T-helper 1 cell treated with Interleukin-12 subunit alpha and Interleukin-12 subunit beta and Interleukin-4 antibody, amounts not matched to agents 30 μg/mL and 1 μg/mL, for 36 hours (primary cell): ENCODE measurements around the gene RALBP1.
"Not testable (repeated sequence)": the region's sequence is repeated elsewhere in the genome, so short reads cannot be mapped to it uniquely, and the experiment has no call there.

Source experiments
- H3K27ac Mint-ChIP-seq: one replicate; pipeline ENCODE4 v1.8.0; 2021; ENCODE audit warnings: mild to moderate bottlenecking, mixed read lengths
- H3K27me3 Mint-ChIP-seq: one replicate; pipeline ENCODE4 v1.8.0; 2021; ENCODE audit warnings: low read depth, mixed read lengths
- H3K36me3 Mint-ChIP-seq: one replicate; pipeline ENCODE4 v1.8.0; 2021; ENCODE audit warnings: low read depth, mixed read lengths
- H3K4me1 Mint-ChIP-seq: one replicate; pipeline ENCODE4 v1.8.0; 2021; ENCODE audit warnings: low read depth, mixed read lengths
- H3K4me3 Mint-ChIP-seq: one replicate; pipeline ENCODE4 v1.8.0; 2021; ENCODE audit warnings: mild to moderate bottlenecking, moderate library complexity, mixed read lengths
- H3K9me3 Mint-ChIP-seq: one replicate; pipeline ENCODE4 v1.8.0; 2021; ENCODE audit warnings: mixed read lengths

The RALBP1 gene

DNA sequence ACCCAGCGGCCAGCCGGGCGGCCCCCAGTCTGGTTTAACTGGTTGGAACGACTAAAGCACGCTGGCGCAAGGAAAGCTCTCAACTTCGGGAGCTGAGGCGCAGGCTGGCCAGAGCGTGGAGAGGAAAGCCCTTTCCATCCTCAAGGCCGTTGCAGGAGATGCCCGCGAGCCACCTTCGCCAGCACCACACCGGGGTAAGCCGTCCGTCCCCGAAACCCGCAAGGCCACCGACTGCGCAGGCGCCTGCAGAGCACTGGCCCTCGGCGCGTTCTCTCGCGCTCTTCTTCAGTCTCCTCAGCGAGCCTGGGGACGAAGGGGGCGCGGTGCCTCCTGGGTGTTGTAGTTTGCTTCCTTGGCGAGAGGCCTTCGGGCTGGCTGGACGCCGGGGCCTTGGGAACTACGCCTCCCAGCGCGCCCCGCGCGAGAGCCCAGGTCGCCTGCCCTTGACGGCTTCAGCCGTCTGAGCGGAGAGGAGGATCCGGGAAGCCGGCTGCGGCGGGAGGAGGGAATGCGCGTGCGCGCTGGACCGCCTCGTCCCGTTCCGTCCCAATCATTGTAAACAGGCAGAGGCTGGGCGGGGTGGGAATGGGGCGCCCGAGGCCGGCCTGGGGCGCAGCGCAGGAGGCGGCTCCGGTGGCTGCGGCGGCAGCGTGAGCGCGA, at the start of gene RALBP1:
TSS of gene RALBP1 (plus strand) at position 531 of the 660 bp plus-strand sequence. CDS start 37,533 bp downstream, outside the sequence.
- Mint-ChIP-seq H3K9me3 (no peaks in the 10 kb centered on the region), H3K27ac (peak within 1 kb of the TSS; percentile 90), H3K4me3 (peak within 1 kb of the TSS; percentile 92), H3K27me3 (peaks cover 7% of the 10 kb centered on the region), H3K4me1 (peaks cover 18% of the 10 kb centered on the region), H3K36me3 (peaks cover 10% of the 10 kb centered on the region)

DNA sequence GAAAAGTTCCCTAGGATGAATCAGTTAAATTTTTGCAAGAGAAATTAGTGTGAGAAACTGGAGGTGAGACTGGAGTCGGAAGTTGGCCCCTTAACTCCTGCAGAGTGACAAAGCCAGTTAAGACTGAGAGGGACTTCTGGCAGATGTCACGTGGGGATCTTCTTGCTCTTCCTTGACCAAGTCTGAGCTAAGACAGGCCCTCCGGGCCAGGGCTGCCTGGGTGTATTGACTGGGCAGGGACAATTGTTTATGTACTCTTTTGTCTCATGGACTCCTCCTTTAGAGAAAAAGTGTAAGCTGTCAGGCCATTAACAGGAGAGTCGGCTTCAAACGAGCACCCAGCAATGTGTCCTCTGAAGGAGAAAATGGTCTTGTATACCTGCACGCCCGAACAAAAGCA, 48.6 kb upstream of the RALBP1 start:
- Mint-ChIP-seq H3K36me3 (no peaks in the 10 kb centered on the region), H3K27me3 (no peaks in the 10 kb centered on the region), H3K4me3 (no peak overlapping the region), H3K27ac (no peak overlapping the region), H3K4me1 (no peaks in the 10 kb centered on the region), H3K9me3 (no peaks in the 10 kb centered on the region)

DNA sequence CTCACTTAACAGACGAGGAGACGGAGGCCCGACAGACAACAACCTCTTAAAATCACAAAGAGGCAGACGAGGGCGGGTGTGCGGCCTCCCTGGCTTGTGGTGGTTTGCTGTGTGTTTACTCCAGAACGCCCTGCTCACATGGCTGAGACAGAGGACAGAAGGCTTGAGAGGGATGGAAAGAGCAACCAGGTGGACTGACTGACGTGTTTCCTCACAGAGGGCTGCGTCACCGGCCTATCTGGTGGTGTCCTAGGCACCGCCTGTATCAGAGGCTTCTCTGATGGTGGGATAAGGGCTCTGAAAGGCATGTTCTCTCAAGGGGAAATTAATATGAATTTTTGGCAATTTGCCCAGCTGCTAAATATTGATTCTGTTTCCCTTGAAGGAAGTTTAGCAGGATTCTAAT, 47.0 kb upstream of the RALBP1 start:
- no peak overlapping the region for H3K4me3 Mint-ChIP-seq
- H3K27me3 Mint-ChIP-seq, result no peaks in the 10 kb centered on the region
- H3K27ac Mint-ChIP-seq, result no peak overlapping the region
- peaks cover 1% of the 10 kb centered on the region for H3K4me1 Mint-ChIP-seq
- no peaks in the 10 kb centered on the region for H3K36me3 Mint-ChIP-seq
- no peaks in the 10 kb centered on the region for H3K9me3 Mint-ChIP-seq

DNA sequence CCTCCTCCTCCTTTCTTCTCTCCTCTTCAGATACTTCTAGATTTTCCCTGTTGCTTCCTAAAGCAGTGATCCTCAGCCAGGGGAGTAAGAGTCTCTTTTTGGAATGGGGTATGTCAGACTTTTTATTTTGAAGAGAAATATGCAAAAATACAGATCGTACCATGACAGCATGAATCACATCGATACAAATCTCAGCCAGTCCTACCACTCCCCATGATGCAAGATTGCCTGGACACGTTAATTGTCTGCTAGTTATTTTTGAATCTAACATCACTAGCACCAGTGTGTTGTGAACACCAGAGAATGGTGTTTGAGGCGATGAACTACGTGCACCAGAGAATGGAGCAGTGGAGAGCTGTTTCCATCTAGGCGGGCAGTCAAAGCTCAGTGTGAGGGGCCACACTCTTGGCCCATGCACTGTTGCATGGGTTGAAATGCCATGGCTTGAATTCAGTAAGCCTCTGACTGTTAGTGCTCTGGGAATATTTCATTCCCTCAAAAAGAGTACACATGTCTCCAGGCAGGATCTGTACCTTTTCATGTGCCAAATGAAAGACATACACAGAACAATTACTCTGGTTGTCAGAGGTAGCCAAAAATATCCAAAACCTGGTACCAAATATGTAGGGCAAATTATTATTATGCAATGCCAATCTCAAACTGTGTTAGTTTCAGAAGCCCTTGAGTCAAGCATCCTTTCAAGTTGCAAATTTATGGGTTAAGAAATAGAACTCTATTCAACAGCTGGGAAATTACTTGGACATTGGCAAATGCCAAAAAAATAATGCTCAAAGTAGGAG, 46.3 kb upstream of the RALBP1 start:
- Mint-ChIP-seq H3K4me1 (peaks cover 6% of the 10 kb centered on the region), H3K27ac (no peak overlapping the region), H3K36me3 (no peaks in the 10 kb centered on the region), H3K4me3 (no peak overlapping the region), H3K9me3 (no peaks in the 10 kb centered on the region), H3K27me3 (no peaks in the 10 kb centered on the region)

DNA sequence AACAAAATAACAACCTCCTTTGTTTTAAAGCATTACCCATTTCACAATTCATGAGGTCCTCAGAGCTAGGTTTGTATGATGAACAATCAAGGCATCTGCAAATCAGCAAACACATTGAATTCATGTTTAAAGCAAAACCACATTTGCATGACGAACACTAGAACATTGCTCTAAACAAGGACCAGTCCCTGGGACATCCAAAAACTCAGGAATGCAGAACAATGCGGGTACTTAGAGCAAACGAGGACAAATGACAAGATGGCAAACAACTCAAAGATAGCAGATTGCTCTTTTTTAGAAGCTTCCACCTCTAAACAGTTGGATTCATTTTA, 45.7 kb upstream of the RALBP1 start:
- Mint-ChIP-seq H3K27me3 (no peaks in the 10 kb centered on the region), H3K9me3 (no peaks in the 10 kb centered on the region), H3K36me3 (no peaks in the 10 kb centered on the region)

DNA sequence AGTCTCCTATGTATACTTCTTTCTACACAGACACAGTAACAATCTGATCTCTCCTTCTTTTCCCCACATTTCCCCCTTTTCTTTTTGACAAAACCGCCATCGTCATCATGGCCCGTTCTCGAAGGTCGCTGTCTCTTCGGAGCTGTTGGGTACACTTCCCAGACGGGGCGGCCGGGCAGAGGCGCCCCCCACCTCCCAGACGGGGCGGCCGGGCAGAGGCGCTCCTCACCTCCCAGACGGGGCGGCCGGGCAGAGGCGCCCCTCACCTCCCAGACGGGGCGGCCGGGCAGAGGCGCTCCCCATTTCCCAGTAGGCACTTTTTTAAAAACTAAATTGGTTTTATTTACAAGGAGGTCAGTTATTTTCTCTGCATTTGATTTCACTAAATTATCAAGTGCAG, 45.0 kb upstream of the RALBP1 start:
- H3K36me3 Mint-ChIP-seq, H3K27ac Mint-ChIP-seq, H3K27me3 Mint-ChIP-seq, H3K9me3 Mint-ChIP-seq, H3K4me1 Mint-ChIP-seq, H3K4me3 Mint-ChIP-seq: not testable (repeated sequence)

More for the DNA sequence above, 45.7 kb upstream of the RALBP1 start:
- no peak overlapping the region for H3K4me3 Mint-ChIP-seq
- peaks cover 6% of the 10 kb centered on the region for H3K4me1 Mint-ChIP-seq
- no peak overlapping the region for H3K27ac Mint-ChIP-seq

DNA sequence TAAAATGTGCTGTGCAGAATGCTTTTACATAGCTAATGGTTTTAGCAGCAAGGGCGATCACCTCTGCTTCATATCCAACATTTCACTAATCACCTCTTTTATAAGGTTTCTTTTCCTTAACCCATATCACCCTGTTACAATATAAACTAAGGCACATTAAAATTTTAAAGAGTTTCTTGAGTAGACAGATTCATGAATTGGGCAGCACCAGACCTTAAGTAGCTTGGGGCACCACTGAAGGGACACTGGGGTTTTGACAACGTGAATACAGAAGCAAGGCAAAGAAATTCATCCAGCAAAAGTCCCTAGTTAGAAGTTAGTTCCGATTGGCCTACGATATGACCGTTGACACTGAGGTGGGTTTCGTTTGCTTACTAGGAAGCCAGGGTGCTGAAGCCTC, 44.0 kb upstream of the RALBP1 start:
- H3K27me3 Mint-ChIP-seq, result no peaks in the 10 kb centered on the region
- no peak overlapping the region for H3K27ac Mint-ChIP-seq
- H3K4me3 Mint-ChIP-seq, result no peak overlapping the region
- H3K9me3 Mint-ChIP-seq, result no peaks in the 10 kb centered on the region
- no peaks in the 10 kb centered on the region for H3K36me3 Mint-ChIP-seq
- peaks cover 6% of the 10 kb centered on the region for H3K4me1 Mint-ChIP-seq

DNA sequence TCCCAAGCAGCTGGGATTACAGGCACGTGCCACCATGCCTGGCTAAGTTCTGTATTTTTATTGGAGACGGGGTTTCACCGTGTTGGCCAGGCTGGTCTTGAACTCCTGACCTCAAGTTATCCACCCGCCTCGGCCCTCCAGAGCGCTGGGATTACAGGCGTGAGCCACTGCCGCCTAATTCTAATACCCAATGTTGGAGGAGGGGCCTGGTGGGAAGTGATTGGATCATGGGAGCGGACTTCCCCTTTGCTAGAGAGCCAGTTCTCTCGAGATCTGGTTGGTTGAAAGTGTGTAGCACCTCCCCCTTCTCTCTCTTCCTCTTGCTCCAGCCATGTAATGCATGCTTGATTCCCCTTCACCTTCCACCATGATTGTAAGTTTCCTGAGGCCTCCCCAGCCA, 42.2 kb upstream of the RALBP1 start:
- not testable (repeated sequence) for H3K9me3 Mint-ChIP-seq, H3K27me3 Mint-ChIP-seq, H3K27ac Mint-ChIP-seq, H3K36me3 Mint-ChIP-seq, H3K4me1 Mint-ChIP-seq, H3K4me3 Mint-ChIP-seq

DNA sequence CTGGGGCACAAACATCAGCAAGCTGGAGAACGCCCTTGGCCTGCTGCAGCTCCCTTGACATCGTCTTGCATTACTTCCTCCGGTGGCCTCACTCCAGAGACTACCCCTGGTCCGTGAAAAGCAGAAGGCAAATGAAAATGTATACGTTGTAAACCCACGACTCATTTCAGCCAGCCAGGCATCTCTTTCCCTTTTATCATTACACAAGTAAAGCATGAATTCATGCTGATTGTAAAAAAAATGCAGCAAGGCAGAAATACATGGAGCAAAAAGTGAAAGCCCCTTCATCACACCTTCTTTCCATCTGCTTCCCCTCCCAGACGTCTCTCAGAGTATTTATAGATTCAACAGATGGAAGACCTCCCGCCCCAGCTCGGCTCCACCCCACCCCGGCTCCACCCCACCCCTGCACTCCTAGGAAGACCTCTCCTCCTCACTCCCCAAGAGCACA, 41.6 kb upstream of the RALBP1 start:
- Mint-ChIP-seq H3K27ac (no peak overlapping the region), H3K4me1 (peaks cover 6% of the 10 kb centered on the region), H3K27me3 (no peaks in the 10 kb centered on the region), H3K9me3 (no peaks in the 10 kb centered on the region), H3K36me3 (no peaks in the 10 kb centered on the region), H3K4me3 (no peak overlapping the region)

DNA sequence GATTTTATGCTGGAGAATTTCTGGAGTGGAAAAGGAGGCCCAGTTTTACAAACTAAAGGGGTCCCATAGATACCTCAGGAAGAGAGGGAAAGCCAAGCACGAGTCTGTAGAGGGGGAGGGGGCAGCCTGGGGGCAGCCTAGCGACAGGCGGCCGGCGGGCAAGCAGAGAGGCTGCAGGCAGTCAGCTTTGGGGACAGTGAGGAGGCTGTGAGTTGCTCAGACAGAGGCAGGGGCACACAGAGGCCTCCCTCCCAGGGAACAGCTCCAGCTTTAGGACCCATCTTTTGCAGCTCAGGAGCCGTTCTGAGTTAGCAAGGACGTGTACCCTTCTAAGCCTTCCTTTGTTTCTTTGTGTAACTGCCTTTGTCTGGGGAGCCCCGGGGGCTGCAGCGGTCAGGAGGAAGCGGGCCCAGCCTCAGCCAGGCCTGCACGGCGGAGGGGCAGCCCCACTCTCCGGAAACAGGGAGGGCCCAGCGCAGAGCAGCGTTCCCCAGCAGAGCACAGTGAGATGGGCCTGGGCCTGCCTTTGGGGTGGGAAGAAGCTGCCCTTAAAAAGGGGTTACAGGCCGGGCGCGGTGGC, 41.1 kb upstream of the RALBP1 start:
- no peak overlapping the region for H3K4me3 Mint-ChIP-seq

DNA sequence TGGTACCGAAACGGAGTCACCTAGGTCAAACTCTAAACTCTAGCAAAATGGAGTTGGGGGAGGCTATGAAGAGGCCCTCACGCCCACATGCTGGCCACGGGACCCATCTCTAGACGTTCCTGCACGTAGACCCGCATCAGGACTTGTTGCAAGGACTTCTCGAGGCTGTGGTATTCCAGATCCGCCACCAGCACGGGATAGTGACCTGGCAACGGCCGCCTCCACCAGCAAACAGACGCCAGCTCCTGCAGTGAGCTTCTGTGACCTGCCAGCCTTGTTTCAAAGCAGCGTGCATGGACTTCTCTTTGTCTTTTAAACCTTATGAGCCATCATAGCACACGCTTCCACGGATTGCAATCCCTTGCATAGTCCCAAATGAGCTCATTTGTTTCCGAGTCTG, 40.3 kb upstream of the RALBP1 start:
- H3K27me3 Mint-ChIP-seq, result no peaks in the 10 kb centered on the region
- H3K9me3 Mint-ChIP-seq, result no peaks in the 10 kb centered on the region
- H3K4me1 Mint-ChIP-seq, result peaks cover 6% of the 10 kb centered on the region
- H3K27ac Mint-ChIP-seq, result no peak overlapping the region
- no peaks in the 10 kb centered on the region for H3K36me3 Mint-ChIP-seq
- H3K4me3 Mint-ChIP-seq, result no peak overlapping the region

More for the DNA sequence above, 41.1 kb upstream of the RALBP1 start:
- no peaks in the 10 kb centered on the region for H3K36me3 Mint-ChIP-seq
- no peaks in the 10 kb centered on the region for H3K9me3 Mint-ChIP-seq
- H3K27ac Mint-ChIP-seq, result no peak overlapping the region
- H3K27me3 Mint-ChIP-seq, result no peaks in the 10 kb centered on the region
- peaks cover 6% of the 10 kb centered on the region for H3K4me1 Mint-ChIP-seq

DNA sequence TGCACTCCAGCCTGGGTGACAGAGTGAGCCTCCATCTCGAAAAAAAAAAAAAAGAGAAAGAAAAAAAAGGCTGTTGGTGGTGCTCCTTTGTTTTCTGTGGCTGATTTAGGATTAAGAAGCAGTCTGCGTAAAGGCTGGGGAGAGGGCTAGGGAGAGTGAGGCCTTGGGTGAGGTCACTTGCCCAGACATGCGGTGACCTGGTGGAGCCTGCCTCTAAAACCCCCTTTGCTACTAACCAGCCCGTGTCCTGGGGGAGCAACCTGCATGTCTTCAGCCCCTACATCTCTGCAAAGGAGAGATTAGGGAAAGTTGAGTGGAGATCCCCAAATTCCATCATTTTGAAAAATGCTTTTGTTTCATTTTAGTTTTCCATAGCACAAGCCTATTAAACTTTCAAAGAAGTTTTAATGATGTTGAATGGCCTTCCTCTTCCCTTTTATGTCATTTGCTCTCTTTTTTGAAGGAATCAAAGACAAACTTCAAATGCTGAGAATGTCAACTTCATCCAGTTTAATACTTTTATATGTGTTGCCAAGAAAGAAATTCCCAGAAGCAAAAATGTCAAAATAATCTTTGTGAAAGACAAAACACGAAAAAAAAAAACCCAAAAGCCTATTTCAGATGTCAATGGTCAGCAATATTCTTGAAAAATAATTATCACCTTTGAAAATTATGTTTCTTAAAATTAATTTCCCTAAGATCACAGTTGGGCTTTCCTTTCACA, 38.9 kb upstream of the RALBP1 start:
- Mint-ChIP-seq H3K9me3 (no peaks in the 10 kb centered on the region), H3K4me3 (no peak overlapping the region), H3K36me3 (no peaks in the 10 kb centered on the region), H3K27me3 (no peaks in the 10 kb centered on the region), H3K27ac (no peak overlapping the region), H3K4me1 (peaks cover 6% of the 10 kb centered on the region)

DNA sequence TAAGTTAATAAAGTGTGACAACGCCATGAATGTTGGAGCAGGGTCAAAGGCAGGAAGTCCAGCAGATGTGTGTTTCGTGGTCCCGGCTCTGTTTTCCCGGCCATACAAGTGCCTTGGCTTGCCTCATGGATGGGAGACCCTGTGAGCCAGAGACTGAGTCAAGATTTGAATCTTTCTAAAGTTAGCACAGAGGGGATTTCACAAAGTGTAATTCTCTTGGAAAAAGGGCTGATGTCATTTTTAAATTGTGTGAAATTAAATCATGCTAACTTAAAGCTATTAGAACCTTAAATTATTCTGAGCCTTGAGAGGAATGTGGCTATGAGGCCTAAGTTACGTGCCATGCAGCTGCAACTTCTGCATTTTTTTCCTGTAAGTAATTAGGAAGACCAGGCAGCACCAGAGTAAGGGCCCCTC, 38.3 kb upstream of the RALBP1 start:
- Mint-ChIP-seq H3K27me3 (no peaks in the 10 kb centered on the region), H3K4me3 (no peak overlapping the region), H3K4me1 (peaks cover 6% of the 10 kb centered on the region), H3K36me3 (no peaks in the 10 kb centered on the region), H3K9me3 (no peaks in the 10 kb centered on the region), H3K27ac (no peak overlapping the region)

DNA sequence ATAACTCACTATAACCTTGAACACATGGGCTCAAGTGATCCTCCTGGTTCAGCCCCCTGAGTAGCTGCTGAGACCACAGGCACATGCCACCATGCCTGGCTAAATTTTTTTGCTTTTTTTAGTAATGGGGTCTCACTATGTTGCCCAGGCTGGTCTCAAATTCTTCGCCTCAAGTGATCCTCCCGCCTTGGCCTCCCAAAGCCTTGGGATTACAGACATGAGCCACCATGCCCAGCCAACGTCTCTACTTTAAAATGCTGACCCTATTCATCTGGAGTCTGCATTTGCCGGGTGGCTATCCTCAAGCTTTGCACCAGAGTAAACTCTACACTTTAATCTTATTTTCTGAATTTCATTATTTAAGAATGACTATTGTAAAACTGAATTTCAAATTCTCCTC, 37.6 kb upstream of the RALBP1 start:
- no peaks in the 10 kb centered on the region for H3K36me3 Mint-ChIP-seq
- peaks cover 2% of the 10 kb centered on the region for H3K27me3 Mint-ChIP-seq
- peaks cover 6% of the 10 kb centered on the region for H3K4me1 Mint-ChIP-seq
- H3K27ac Mint-ChIP-seq, result no peak overlapping the region
- H3K9me3 Mint-ChIP-seq, result no peaks in the 10 kb centered on the region
- H3K4me3 Mint-ChIP-seq, result no peak overlapping the region
